HCT116 (cell line): ENCODE measurements around the gene MPP2. TPM values are rescaled to one million over a fixed set of nuclear protein-coding genes. Genes with fewer than 3 reads are reported as not detected.

Source experiments
- ATAC-seq: fragments of 200-7000 bp; cut with Tn5 transposase; 2 replicates; pipeline ENCODE4 v1.9.1; 2020; ENCODE audit warnings: mild to moderate bottlenecking, moderate library complexity
- BruUV-seq: library from RNA; stranded (reverse); fragments of 400-500 nt; replicated peaks from 2 replicates; lab custom pipeline; 2021; lab: Mats Ljungman, UMichigan
- CTCF ChIA-PET: fragments of 300-600 bp; sonication (Branson Sonifier 250); formaldehyde crosslinking; loops from one replicate; lab custom pipeline; 2021; ENCODE audit warnings: antibody characterized with exemption; lab: Charles Lee
- POLR2A ChIA-PET: fragments of 300-600, 350-600 bp; sonication (Branson Sonifier 250); formaldehyde crosslinking; loops from one replicate; lab custom pipeline; 2021; ENCODE audit warnings: antibody characterized with exemption; lab: Charles Lee
- RAD21 ChIA-PET, 2 experiments: fragments of 300-600 bp; sonication (Branson Sonifier 250); formaldehyde crosslinking; loops; one replicate each; lab custom pipeline; 2023; ENCODE audit warnings: low total read pairs in 2 of 2; ENCODE audit not compliant: uncharacterized antibody in 2 of 2, unreplicated experiment in 2 of 2, low non-redundant PET in 1 of 2; lab: Charles Lee
- DNase-seq: peaks from one replicate; pipeline ENCODE4 v3.0.0-alpha.2; 2010; ENCODE audit warnings: low read depth, low spot score
- H2AFZ ChIP-seq: fragments of 200-600 bp; shearing (Covaris generic), sonication (generic); 2 replicates; pipeline ENCODE4 v1.6.1; 2017; ENCODE audit warnings: low read depth, mixed run types, mixed read lengths, antibody characterized with exemption, low read length; ENCODE audit not compliant: poor library complexity, severe bottlenecking
- H3K27ac ChIP-seq: 2 replicates; pipeline ENCODE4 v1.5.1; 2012; ENCODE audit warnings: low read depth, low read length
- H3K27me3 ChIP-seq: fragments of 200-600 bp; sonication (generic); 2 replicates; pipeline ENCODE4 v1.6.1; 2016; ENCODE audit warnings: mixed run types, low read length, mixed read lengths; ENCODE audit not compliant: insufficient read depth
- H3K36me3 ChIP-seq, 2 experiments: fragments of 200-500 bp in 1 of 2; fragments of 200-600 bp in 1 of 2; sonication (Bioruptor generic) in 1 of 2; sonication (generic) in 1 of 2; 2 replicates each; pipeline versions ENCODE4 v1.5.1 to v1.6.1; 2014 to 2016; ENCODE audit warnings: low read length in 2 of 2, inconsistent platforms in 1 of 2, mixed read lengths in 1 of 2, mixed run types in 1 of 2; ENCODE audit not compliant: insufficient read depth in 2 of 2, control insufficient read depth in 1 of 2
- H3K4me1 ChIP-seq, 2 experiments: fragments of 200-600 bp in 1 of 2; sonication (generic) in 1 of 2; 2 replicates each; pipeline versions ENCODE4 v1.5.1 to v1.6.1; 2012 to 2017; ENCODE audit warnings: low read length in 2 of 2, inconsistent platforms in 1 of 2, mild to moderate bottlenecking in 1 of 2, mixed read lengths in 1 of 2, mixed run types in 1 of 2, moderate library complexity in 1 of 2; ENCODE audit not compliant: insufficient read depth in 2 of 2, control insufficient read depth in 1 of 2
- H3K4me2 ChIP-seq: fragments of 200-600 bp; sonication (generic); 2 replicates; pipeline ENCODE4 v1.6.1; 2017; ENCODE audit warnings: mixed run types, low read length, mixed read lengths
- H3K4me3 ChIP-seq, 2 experiments: fragments of 200-600 bp in 1 of 2; sonication (generic) in 1 of 2; replicated peaks in 1 of 2; 2 replicates each; pipeline ENCODE4 v1.5.1; 2011 to 2016; ENCODE audit warnings: low read length in 2 of 2, control low read depth in 1 of 2, low read depth in 1 of 2, mild to moderate bottlenecking in 1 of 2, mixed read lengths in 1 of 2, mixed run types in 1 of 2
- H3K79me2 ChIP-seq: fragments of 200-600 bp; sonication (generic); 2 replicates; pipeline ENCODE4 v1.6.1; 2017; ENCODE audit warnings: mild to moderate bottlenecking, mixed run types, low read length, moderate library complexity, mixed read lengths; ENCODE audit not compliant: insufficient read depth
- H3K9ac ChIP-seq: fragments of 200-600 bp; sonication (generic); 2 replicates; pipeline ENCODE4 v1.6.1; 2016; ENCODE audit warnings: low read length, mixed read lengths
- H3K9me2 ChIP-seq: fragments of 200-600 bp; sonication (generic), shearing (Covaris generic); 2 replicates; pipeline ENCODE4 v1.6.1; 2017; ENCODE audit warnings: mixed run types, mild to moderate bottlenecking, moderate library complexity; ENCODE audit not compliant: insufficient read depth
- H3K9me3 ChIP-seq, 2 experiments: fragments of 200-500 bp in 1 of 2; fragments of 200-600 bp in 1 of 2; sonication (Bioruptor generic) in 1 of 2; sonication (generic) in 1 of 2; 2 replicates each; pipeline ENCODE4 v1.6.1; 2014 to 2017; ENCODE audit warnings: low read length in 2 of 2, mixed read lengths in 2 of 2, inconsistent platforms in 1 of 2, low read depth in 1 of 2, mild to moderate bottlenecking in 1 of 2, mixed run types in 1 of 2, moderate library complexity in 1 of 2; ENCODE audit not compliant: control insufficient read depth in 1 of 2, insufficient read depth in 1 of 2
- H4K20me1 ChIP-seq: fragments of 200-600 bp; sonication (generic), shearing (Covaris generic); 2 replicates; pipeline ENCODE4 v1.6.1; 2017; ENCODE audit warnings: mixed run types, mild to moderate bottlenecking, moderate library complexity; ENCODE audit not compliant: insufficient read depth
- CBX3 ChIP-seq: IDR thresholded peaks from 2 replicates; pipeline ENCODE4 v1.6.1; 2012; ENCODE audit warnings: low read depth
- CEBPB ChIP-seq: IDR thresholded peaks from 2 replicates; pipeline ENCODE4 v1.6.1; 2012; ENCODE audit warnings: low read depth
- EGR1 ChIP-seq: IDR thresholded peaks from 2 replicates; pipeline ENCODE4 v1.6.1; 2012; ENCODE audit warnings: low read depth
- ELF1 ChIP-seq: IDR thresholded peaks from 2 replicates; pipeline ENCODE4 v1.6.1; 2012; ENCODE audit warnings: low read depth, borderline replicate concordance
- EZH2 ChIP-seq: fragments of 200-600 bp; sonication (generic); IDR thresholded peaks from 2 replicates; pipeline ENCODE4 v1.6.1; 2017; ENCODE audit warnings: antibody characterized with exemption, mixed run types
- EZH2phosphoT487 ChIP-seq: fragments of 200-600 bp; IDR thresholded peaks from 2 replicates; pipeline ENCODE4 v1.6.1; 2018; ENCODE audit warnings: antibody characterized with exemption, borderline replicate concordance
- POLR2A ChIP-seq: IDR thresholded peaks from 2 replicates; pipeline ENCODE4 v1.7.0; 2011; ENCODE audit warnings: borderline replicate concordance; ENCODE audit not compliant: insufficient read depth, insufficient read length; ENCODE audit errors: extremely low read depth
- SRF ChIP-seq: IDR thresholded peaks from 2 replicates; pipeline ENCODE4 v1.6.1; 2012; ENCODE audit warnings: low read depth
- ZFX ChIP-seq: fragments of 450-650 bp; IDR thresholded peaks from 2 replicates; pipeline ENCODE4 v1.6.1; 2017
- intact Hi-C: fragments of 100-400 bp; cut with micrococcal nuclease; formaldehyde crosslinking; loops from 2 replicates; pipeline ENCODE4 v1.10.0; 2022
- total RNA-seq: library from RNA; stranded (reverse); gene quantifications from one replicate; pipeline ENCODE4 v1.2.1, GENCODE V29; 2021; ENCODE audit not compliant: unreplicated experiment
- TF ChIP-seq, protein P1 (sequence below): IDR thresholded peaks from 2 replicates; pipeline ENCODE4 v1.6.1; 2012; ENCODE audit warnings: low read depth
- TF ChIP-seq, protein P2 (sequence below): IDR thresholded peaks from 2 replicates; pipeline ENCODE4 v1.6.1; 2011; ENCODE audit warnings: mild to moderate bottlenecking, low read length, moderate library complexity; ENCODE audit not compliant: insufficient replicate concordance; ENCODE audit errors: extremely low read depth
- TF ChIP-seq, protein P3 (sequence below): IDR thresholded peaks from 2 replicates; pipeline ENCODE4 v1.6.1; 2012
- TF ChIP-seq, protein P4 (sequence below), 3 experiments: fragments of 200-600 bp in 1 of 3; sonication (generic) in 1 of 3; IDR thresholded peaks in 2 of 3; conservative IDR thresholded peaks in 1 of 3; 2 replicates each; pipeline ENCODE4 v1.5.1; 2012 to 2017; ENCODE audit warnings: low read depth in 2 of 3, low read length in 2 of 3, antibody characterized with exemption in 1 of 3, borderline replicate concordance in 1 of 3, control low read depth in 1 of 3, mild to moderate bottlenecking in 1 of 3, mixed read lengths in 1 of 3, mixed run types in 1 of 3, moderate library complexity in 1 of 3; ENCODE audit not compliant: insufficient read depth in 1 of 3

The MPP2 gene
- total RNA-seq, 1 experiment from 2014 or later: 16.4 TPM

DNA sequence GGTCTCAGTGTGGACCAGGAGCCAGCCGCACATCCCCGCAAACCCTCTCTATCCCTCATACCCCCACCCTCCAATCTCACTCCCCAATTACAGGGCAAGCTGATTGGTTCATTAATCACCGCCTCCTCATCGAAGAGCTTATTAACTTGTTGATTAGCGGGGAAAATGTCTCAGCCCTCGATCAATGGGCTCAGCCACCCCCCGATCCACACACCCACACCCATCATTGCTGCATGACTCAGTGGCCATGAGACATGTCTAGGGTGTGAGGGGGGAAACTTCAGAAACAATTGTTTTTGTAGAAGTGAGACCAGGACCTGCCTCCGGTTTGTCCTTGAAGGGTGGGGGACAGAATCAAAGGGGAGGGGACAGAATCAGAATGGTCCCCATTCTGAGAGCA is 48.9 kb upstream of the MPP2 start:
- Histone ChIP-seq H3K9me2 (no peaks in the 10 kb centered on the region), H3K4me3 (no peak overlapping the region)
- TF ChIP-seq, protein P1, sequence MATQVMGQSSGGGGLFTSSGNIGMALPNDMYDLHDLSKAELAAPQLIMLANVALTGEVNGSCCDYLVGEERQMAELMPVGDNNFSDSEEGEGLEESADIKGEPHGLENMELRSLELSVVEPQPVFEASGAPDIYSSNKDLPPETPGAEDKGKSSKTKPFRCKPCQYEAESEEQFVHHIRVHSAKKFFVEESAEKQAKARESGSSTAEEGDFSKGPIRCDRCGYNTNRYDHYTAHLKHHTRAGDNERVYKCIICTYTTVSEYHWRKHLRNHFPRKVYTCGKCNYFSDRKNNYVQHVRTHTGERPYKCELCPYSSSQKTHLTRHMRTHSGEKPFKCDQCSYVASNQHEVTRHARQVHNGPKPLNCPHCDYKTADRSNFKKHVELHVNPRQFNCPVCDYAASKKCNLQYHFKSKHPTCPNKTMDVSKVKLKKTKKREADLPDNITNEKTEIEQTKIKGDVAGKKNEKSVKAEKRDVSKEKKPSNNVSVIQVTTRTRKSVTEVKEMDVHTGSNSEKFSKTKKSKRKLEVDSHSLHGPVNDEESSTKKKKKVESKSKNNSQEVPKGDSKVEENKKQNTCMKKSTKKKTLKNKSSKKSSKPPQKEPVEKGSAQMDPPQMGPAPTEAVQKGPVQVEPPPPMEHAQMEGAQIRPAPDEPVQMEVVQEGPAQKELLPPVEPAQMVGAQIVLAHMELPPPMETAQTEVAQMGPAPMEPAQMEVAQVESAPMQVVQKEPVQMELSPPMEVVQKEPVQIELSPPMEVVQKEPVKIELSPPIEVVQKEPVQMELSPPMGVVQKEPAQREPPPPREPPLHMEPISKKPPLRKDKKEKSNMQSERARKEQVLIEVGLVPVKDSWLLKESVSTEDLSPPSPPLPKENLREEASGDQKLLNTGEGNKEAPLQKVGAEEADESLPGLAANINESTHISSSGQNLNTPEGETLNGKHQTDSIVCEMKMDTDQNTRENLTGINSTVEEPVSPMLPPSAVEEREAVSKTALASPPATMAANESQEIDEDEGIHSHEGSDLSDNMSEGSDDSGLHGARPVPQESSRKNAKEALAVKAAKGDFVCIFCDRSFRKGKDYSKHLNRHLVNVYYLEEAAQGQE: no peak
- TF ChIP-seq POLR2A (no peak), ELF1 (no peak)
- TF ChIP-seq, all 23 proteins: peak for 0
- no TSS peak for BruUV-seq
- no peak overlapping the region for H3K27ac ChIP-seq
- DNase-seq (no peak), ATAC-seq (no peak)
- H3K36me3 ChIP-seq: no peaks in the 10 kb centered on the region
- POLR2A ChIA-PET: no interaction called here
- H4K20me1 ChIP-seq: no peaks in the 10 kb centered on the region
- RAD21 ChIA-PET: no interaction called here
- H3K9ac ChIP-seq: no peak overlapping the region
- H3K9me3 ChIP-seq: no peaks in the 10 kb centered on the region
- H3K79me2 ChIP-seq: no peaks in the 10 kb centered on the region
- H3K4me2 ChIP-seq: no peak overlapping the region
- no peaks in the 10 kb centered on the region for H3K27me3 ChIP-seq
- intact Hi-C loops: no loop called here
- H2AFZ ChIP-seq: no peak overlapping the region
- CTCF ChIA-PET: interaction anchor here (1.7 kb wide), 1 partner anchor 12 kb away, joined by 3 read pairs; no protein-coding TSS in a partner anchor
- H3K4me1 ChIP-seq: no peaks in the 10 kb centered on the region; a peak in 1 of 4 replicates

DNA sequence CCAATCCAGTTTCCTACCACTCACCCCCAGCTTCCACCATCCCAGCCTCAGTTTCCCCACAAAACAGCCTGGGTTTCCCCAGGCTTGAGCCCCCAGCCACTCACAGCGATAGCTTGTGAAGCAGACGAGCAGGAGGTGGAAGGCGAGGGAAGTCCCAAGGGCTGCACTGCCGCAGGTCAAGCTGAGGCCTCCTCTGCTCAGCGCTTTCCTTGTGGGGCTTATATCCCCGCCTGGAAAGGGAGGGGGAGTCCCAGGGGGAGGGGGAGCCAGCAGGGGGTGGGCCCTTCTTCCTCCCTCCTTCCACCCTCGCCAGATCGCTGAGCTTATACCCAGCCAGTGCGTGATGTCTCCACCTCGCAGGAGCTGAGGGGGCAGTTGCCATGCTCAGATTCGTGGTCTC is 46.4 kb upstream of the MPP2 start, which contains the start of gene PYY:
TSS of gene PYY (minus strand) at position 195 of the 400 bp plus-strand sequence. CDS start 457 bp downstream, outside the sequence.
- no peaks in the 10 kb centered on the region for H3K4me1 ChIP-seq
- no peaks in the 10 kb centered on the region for H3K36me3 ChIP-seq
- H3K9ac ChIP-seq: no peak within 1 kb of the TSS
- DNase-seq (no peak), ATAC-seq (no peak)
- no peaks in the 10 kb centered on the region for H4K20me1 ChIP-seq
- CTCF ChIA-PET: interaction anchor here (0.6 kb wide), 1 partner anchor 47 kb away, joined by 3 read pairs; no protein-coding TSS in a partner anchor
- no peaks in the 10 kb centered on the region for H3K9me2 ChIP-seq
- H3K4me3 ChIP-seq: no peak within 1 kb of the TSS
- no peaks in the 10 kb centered on the region for H3K79me2 ChIP-seq
- intact Hi-C loops: no loop called here
- no peak within 1 kb of the TSS for H3K4me2 ChIP-seq
- no TSS peak for BruUV-seq
- no peaks in the 10 kb centered on the region for H3K27me3 ChIP-seq
- H2AFZ ChIP-seq: no peak within 1 kb of the TSS
- POLR2A ChIA-PET: no interaction called here
- no peaks in the 10 kb centered on the region for H3K9me3 ChIP-seq
- H3K27ac ChIP-seq: no peak within 1 kb of the TSS
- RAD21 ChIA-PET: no interaction called here
- TF ChIP-seq, protein P2, sequence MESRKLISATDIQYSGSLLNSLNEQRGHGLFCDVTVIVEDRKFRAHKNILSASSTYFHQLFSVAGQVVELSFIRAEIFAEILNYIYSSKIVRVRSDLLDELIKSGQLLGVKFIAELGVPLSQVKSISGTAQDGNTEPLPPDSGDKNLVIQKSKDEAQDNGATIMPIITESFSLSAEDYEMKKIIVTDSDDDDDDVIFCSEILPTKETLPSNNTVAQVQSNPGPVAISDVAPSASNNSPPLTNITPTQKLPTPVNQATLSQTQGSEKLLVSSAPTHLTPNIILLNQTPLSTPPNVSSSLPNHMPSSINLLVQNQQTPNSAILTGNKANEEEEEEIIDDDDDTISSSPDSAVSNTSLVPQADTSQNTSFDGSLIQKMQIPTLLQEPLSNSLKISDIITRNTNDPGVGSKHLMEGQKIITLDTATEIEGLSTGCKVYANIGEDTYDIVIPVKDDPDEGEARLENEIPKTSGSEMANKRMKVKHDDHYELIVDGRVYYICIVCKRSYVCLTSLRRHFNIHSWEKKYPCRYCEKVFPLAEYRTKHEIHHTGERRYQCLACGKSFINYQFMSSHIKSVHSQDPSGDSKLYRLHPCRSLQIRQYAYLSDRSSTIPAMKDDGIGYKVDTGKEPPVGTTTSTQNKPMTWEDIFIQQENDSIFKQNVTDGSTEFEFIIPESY: no peak
- TF ChIP-seq EGR1: no peak
- TF ChIP-seq CBX3: no peak
- TF ChIP-seq POLR2A: no peak
- no peak for TF ChIP-seq EZH2phosphoT487
- TF ChIP-seq, protein P3, sequence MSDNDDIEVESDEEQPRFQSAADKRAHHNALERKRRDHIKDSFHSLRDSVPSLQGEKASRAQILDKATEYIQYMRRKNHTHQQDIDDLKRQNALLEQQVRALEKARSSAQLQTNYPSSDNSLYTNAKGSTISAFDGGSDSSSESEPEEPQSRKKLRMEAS: no peak
- no peak for TF ChIP-seq ELF1
- TF ChIP-seq EZH2: no peak
- no peak for TF ChIP-seq SRF
- no peak for TF ChIP-seq ZFX
- TF ChIP-seq CEBPB: no peak
- TF ChIP-seq, protein P4, sequence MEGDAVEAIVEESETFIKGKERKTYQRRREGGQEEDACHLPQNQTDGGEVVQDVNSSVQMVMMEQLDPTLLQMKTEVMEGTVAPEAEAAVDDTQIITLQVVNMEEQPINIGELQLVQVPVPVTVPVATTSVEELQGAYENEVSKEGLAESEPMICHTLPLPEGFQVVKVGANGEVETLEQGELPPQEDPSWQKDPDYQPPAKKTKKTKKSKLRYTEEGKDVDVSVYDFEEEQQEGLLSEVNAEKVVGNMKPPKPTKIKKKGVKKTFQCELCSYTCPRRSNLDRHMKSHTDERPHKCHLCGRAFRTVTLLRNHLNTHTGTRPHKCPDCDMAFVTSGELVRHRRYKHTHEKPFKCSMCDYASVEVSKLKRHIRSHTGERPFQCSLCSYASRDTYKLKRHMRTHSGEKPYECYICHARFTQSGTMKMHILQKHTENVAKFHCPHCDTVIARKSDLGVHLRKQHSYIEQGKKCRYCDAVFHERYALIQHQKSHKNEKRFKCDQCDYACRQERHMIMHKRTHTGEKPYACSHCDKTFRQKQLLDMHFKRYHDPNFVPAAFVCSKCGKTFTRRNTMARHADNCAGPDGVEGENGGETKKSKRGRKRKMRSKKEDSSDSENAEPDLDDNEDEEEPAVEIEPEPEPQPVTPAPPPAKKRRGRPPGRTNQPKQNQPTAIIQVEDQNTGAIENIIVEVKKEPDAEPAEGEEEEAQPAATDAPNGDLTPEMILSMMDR (IDR thresholded peaks at IDR 0.05 in 2 of 3, conservative IDR thresholded peaks at IDR 0.05 in 1 of 3; ENCODE audit: borderline replicate concordance in 1 of 3, insufficient read depth in 1 of 3, low read depth in 2 of 3, low read length in 2 of 3): no peak
